ENCODE measurements around the gene H1-8. TPM values are rescaled to one million over a fixed set of nuclear protein-coding genes. Genes with fewer than 3 reads are reported as not detected.

The H1-8 gene
- total RNA-seq, 1 experiment from 2014 or later, result not detected

Other genes starting within 250 kb of the H1-8 start
- 0.42 TPM for gene EFCAB12, start 114.5 kb upstream of the H1-8 start, total RNA-seq (2021; ENCODE audit: unreplicated experiment)
- 15.7 TPM for gene MBD4, start 103.2 kb upstream of the H1-8 start, total RNA-seq (2021; ENCODE audit: unreplicated experiment)
- gene IFT122, start 103.0 kb upstream of the H1-8 start, total RNA-seq (2021; ENCODE audit: unreplicated experiment), result 21.4 TPM
- not detected for gene RHO, start 14.5 kb upstream of the H1-8 start, total RNA-seq (2021; ENCODE audit: unreplicated experiment)
- 47.3 TPM for gene PLXND1, start 63.5 kb downstream of the H1-8 start, total RNA-seq (2021; ENCODE audit: unreplicated experiment)